ENCODE measurements around the gene KCNH6.

The KCNH6 gene, protein sequence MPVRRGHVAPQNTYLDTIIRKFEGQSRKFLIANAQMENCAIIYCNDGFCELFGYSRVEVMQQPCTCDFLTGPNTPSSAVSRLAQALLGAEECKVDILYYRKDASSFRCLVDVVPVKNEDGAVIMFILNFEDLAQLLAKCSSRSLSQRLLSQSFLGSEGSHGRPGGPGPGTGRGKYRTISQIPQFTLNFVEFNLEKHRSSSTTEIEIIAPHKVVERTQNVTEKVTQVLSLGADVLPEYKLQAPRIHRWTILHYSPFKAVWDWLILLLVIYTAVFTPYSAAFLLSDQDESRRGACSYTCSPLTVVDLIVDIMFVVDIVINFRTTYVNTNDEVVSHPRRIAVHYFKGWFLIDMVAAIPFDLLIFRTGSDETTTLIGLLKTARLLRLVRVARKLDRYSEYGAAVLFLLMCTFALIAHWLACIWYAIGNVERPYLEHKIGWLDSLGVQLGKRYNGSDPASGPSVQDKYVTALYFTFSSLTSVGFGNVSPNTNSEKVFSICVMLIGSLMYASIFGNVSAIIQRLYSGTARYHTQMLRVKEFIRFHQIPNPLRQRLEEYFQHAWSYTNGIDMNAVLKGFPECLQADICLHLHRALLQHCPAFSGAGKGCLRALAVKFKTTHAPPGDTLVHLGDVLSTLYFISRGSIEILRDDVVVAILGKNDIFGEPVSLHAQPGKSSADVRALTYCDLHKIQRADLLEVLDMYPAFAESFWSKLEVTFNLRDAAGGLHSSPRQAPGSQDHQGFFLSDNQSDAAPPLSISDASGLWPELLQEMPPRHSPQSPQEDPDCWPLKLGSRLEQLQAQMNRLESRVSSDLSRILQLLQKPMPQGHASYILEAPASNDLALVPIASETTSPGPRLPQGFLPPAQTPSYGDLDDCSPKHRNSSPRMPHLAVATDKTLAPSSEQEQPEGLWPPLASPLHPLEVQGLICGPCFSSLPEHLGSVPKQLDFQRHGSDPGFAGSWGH

DNA sequence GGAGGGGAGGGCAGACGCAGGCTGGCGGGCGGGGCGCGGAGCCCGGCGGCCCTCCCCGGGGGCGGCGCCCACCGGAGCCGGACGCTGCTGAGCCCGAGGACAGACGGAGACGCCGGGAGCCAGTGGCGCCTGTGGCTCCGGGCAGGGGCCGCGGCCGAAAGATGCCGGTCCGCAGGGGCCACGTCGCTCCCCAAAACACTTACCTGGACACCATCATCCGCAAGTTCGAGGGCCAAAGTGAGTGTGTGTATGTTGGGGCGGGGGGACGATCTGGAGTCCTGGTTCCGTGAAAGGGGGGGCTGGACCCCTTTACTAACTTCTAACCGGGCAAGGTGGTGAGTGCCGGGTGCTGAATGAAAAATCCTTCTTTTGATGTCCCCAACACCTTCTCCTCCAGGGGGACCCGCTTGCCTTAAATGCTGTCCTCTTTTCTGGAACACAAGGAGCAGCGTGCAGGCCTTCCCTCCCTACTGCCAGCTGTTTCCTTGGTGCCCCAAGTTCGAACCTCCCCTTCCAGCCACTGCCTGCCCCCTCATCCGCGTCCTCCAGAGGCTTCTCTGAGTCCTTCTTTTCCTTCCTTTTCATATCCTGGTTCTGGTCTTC is at the start of gene KCNH6:
KCNH6 (plus strand) TSS at position 106 of the 603 bp plus-strand sequence; CDS start at position 162, 56 bp downstream.
- no peak for DNase-seq

DNA sequence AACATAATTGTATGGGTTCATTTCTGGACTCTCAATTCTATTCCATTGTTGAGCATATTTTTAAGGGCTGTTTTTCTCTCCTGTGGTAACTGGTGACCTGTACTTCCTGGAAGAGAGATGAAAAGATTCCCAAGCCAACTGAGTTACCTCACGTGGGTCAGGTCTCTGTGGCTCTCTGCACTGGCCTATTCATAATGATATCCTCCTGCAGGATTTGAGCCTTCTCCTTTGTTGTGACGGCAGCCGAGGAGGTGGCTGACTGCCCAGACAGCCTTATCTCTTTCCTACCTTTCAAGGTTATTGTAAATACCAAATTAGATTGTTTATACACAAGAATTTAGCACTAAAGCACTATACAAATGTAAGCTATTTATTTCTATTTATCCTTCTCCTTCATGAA is 49.0 kb upstream of the KCNH6 start:
- no peak for DNase-seq

DNA sequence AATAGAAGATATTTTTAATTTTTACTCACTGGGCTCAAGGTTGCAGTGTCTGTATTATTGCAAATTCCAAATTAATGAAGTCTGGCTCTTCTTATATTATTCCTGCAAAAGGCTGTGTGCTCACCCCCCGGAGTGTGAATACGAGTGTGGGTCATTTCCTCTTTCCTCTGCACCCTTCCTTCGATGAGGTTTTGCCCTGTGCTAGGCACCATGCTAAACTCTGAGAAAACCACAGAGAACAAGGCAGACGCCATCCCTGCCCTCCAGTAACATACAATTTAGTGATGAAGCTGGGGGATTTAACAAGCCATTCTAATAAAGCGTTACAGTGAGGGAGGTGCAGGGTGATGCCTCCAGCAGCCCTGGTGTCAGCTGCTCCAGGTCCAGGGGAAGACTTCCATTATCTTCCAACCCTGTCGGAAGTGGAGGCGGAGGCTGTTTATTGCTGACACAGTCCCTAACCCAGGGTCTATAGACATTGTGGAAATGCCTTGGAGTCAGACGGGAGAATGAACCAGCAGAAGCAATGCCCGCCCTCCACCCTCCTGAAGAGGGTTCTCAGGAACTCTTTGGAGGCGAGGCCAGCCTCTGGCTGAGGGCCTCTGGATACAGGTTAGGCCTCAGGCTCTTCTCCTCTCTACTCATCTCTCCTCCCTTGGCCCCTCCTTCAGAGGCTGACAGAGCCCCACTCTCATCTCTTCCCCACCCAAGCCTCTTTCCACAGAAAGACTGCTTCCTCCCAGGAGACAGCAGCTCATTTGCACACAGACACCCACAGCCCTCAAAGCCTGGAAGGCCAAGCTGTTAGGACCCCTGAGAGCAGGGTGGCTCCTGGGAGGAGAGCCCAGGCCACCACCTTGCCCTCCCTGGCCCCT is 48.3 kb upstream of the KCNH6 start:
- no peak for DNase-seq

DNA sequence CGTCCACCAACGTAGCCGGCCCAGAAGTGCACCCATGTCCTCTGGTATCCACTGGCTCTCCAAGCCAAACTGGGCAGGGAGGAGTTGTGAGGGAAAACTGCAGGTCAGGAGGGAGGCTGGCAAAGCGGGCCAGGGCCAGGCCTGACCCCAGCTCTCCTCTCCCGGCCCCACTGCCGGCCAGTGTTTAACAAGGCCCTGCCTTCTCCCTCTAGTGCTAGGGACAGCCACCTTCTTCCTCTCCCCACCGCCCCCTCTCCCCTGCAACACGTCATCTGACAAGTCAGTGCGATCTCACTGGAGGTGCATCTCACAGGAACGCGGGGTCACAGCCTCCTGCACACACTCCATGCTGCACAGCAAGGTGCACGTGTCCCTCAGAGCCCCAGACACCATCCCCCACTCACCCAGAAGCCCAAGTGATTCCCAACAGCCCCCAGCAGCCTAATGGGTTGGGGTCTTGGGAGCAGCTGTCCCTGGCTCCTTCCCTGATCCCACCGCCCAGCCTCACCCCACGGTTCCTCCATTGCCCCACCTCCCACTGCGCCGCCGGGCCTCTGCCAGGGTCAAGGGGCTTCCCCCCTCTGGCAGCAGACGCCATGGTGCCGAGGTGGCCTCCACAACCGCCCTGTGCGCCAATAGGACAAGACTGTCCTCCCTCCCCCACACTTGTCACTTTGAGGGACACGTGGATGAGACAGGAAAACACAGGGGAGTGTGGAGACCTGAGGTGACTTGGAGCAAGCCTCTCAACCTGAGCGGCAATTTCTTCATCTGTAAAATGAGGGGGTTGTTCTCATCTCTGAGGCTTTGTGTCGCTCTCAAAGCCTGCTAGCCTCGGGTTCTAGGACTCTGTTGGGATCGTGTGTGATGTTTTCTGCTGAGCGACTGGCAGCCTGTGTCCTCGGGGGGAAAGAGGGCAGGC is 47.4 kb upstream of the KCNH6 start:
- no peak for DNase-seq

DNA sequence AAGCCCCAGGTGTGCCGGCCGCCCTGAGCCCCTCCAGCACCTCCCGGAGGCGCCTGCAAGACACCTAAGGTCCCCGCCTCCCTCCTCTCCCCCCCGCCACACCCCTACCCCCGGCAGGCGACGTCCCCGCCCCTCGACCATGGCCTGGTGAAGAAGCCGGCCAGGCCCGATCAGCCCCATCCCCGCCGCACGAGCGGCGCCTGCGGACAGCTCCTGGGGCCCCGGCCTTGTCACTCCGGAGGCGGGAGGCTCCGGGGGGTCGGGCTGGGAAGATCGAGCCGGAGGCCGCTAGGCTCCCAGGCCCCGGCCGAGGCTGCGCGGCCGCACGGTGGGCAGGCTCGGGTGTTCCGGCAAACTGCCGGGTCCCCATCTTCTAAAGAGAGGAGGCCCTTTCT is 46.7 kb upstream of the KCNH6 start:
- no peak for DNase-seq

DNA sequence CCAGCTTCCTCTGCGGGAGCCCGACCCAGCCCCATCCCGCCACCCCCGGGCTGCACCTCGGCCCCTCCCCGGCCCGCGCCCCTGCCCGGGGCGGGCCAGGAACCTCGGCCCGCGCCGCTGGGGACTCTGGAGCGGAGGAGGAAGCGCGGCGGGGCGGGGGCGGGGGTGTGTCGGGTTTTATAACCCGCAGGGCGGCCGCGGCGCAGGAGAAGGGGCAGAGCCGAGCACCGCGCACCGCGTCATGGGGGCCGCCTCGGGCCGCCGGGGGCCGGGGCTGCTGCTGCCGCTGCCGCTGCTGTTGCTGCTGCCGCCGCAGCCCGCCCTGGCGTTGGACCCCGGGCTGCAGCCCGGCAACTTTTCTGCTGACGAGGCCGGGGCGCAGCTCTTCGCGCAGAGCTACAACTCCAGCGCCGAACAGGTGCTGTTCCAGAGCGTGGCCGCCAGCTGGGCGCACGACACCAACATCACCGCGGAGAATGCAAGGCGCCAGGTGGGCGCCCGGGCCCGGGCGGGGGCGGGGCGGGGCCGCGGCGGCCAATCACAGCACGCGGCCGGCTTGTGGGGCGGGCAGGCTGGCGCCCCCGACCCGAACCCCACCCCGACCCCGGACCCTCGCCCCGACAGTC is 46.2 kb upstream of the KCNH6 start, which contains the start of gene ACE:
ACE (plus strand) TSS at position 208 of the 626 bp plus-strand sequence; CDS start at position 242, 34 bp downstream.
- no peak for DNase-seq

DNA sequence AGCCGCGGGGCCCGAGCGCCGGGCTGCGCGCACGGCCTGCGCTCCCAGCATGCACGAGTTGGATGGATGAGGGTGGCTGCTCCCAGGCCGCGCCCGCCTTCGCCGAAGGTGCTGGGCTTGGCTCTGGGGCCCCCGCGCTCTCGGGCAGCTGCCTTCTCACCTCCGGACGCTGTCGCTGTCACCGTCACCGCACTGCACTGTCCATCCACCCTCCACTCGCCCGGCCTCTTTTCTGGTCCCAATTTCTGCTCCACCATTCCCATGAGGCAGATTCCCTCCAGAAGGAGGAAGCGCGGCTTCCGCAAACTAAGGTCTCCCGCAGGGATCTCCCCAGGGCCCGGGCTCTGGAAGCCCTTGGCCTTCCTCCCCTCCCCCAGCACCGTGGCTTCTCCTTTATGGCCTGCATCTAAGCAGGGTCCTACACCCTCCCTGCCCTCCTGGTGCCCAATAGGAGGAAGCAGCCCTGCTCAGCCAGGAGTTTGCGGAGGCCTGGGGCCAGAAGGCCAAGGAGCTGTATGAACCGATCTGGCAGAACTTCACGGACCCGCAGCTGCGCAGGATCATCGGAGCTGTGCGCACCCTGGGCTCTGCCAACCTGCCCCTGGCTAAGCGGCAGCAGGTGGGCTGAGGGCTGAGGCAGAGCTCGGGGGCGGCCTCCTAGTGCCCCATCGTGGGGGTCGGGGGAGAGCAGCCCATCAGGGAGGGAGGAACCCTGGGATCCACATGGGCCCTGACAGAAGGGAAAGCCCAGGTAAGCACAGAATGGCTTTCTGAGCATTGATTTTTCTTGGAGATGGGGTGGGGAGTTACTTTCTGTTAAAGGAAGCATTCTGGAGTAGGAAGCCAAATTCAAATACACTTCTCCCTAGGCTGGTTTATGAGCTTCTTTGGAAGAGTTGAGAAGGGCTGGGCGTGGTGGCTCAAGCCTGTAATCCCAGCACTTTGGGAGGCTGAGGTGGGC is 45.4 kb upstream of the KCNH6 start:
- DNase-seq: no peak

DNA sequence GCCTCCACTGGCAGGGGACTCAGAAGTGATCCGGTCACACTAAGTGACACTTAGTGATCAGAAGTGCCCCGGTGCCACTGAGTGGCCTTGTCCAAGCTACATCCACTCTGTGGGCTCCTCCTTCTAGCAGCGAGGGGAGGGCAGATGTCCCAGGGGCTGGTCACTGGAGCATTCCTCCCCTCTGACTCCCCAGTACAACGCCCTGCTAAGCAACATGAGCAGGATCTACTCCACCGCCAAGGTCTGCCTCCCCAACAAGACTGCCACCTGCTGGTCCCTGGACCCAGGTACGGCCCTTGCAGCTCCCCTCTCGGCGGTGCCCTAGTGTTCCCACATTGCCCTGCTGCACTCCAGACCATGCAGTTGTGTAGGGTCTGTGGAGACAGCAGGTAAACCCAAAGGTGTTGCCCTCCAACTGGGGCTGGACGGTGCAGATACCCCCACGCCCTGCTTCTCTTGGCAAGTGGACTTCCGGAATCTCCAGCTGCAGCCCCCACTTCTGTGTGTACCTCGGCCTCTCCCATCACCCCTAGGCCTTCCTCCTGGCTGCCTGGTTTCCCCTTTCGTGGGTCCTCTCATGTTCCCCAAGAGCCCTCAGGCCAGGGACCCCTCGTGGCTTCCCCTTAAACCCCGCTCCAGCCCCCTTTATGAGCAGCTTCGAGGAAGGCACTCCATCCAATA is 44.2 kb upstream of the KCNH6 start:
- DNase-seq: peak; percentile 33

DNA sequence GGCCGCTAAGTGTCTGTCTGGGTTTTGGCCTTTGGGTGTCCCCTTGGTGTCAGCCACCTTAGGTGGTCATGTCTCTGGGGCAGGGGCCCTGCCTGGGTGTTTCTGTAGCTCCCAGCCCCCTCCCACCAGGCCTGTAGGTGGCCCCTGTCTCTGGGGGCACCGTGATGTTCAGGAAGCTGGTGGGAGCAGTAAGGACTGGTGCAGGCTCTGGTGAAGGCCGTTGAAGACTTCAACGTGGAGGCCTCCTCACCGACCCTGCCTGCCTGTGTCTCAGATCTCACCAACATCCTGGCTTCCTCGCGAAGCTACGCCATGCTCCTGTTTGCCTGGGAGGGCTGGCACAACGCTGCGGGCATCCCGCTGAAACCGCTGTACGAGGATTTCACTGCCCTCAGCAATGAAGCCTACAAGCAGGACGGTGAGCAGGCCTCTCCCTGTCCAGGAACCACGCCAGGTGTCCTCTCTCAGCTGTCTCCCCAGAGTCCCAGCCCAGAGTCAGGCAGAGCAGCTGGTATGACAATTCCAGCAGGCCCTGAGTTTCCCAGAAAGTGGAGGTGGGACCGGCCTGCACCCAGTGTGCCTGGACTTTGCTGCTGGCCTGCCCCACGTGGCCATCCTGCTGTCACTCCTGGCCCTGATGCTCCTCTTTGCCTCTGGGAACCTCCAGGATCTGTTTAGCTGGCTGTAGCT is 43.5 kb upstream of the KCNH6 start:
- DNase-seq: no peak

DNA sequence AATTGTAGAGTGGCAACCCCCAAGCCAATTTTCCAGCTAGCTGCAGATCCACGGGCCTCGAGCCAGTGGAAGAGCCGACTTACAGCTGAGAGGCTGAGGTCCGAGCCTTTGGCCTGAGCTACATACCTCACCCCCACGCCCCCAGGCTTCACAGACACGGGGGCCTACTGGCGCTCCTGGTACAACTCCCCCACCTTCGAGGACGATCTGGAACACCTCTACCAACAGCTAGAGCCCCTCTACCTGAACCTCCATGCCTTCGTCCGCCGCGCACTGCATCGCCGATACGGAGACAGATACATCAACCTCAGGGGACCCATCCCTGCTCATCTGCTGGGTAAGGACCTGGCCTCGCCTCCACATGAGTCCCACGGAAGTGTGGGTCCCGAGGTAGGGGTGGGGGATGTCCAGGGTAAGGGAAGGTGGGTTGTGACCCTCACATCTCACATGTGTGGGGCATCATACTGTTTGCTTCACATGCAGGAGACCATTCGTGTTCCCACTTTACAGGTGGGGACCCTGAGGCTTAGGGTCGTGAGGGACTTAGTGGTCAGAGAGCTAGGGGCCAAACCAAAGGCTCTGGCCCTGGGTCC is 42.9 kb upstream of the KCNH6 start:
- DNase-seq: no peak

DNA sequence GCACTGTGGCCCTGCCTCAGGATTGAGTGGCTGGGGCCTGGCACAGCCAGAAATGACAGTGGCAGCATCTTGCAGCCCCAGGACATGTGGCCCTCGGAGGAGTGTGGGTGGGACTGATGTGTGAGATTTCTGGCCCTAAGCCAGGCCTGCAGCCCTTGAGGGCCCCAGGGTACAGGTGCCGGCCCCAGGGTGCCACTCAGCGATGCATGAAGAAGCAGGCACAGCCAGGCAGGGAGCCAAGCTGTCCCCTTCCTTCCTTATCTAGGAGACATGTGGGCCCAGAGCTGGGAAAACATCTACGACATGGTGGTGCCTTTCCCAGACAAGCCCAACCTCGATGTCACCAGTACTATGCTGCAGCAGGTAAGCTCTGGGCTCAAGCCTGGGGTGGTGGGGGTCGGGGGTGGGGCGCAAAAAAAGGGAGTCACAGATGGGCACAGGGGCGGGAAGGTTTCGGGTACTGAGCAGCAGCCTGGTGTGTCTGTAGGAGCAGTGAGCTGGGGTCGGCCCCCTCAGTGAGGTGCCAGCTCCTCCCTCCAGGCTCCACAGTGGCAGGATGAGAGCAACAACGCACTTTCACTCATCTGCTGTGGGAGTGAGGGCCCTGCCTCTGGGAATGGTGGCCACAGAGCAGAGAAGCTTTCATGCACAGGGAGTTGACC is 42.2 kb upstream of the KCNH6 start:
- no peak for DNase-seq

DNA sequence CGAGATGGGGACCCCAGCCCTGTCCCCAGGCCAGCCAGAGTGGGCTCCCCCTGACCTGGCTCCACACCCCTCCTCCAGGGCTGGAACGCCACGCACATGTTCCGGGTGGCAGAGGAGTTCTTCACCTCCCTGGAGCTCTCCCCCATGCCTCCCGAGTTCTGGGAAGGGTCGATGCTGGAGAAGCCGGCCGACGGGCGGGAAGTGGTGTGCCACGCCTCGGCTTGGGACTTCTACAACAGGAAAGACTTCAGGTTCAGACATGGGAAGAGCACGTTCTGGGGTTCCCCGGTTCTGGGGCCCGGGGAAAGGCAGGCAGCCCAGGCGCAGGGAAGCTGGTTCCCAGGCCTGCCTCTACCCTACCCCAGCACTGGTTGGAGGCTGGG is 41.7 kb upstream of the KCNH6 start:
- no peak for DNase-seq

DNA sequence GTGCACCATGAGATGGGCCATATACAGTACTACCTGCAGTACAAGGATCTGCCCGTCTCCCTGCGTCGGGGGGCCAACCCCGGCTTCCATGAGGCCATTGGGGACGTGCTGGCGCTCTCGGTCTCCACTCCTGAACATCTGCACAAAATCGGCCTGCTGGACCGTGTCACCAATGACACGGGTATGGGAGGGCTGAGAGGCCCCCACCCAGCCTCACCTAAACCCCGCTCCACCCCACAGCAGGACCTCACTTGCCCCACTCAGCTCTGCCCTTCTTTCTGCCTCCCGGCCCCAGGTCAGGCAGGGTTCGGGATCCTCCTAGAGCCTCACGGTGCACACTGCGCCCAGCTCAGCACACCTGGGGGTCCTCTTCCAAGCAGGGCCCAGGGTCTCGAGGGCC is 40.6 kb upstream of the KCNH6 start:
- no peak for DNase-seq

DNA sequence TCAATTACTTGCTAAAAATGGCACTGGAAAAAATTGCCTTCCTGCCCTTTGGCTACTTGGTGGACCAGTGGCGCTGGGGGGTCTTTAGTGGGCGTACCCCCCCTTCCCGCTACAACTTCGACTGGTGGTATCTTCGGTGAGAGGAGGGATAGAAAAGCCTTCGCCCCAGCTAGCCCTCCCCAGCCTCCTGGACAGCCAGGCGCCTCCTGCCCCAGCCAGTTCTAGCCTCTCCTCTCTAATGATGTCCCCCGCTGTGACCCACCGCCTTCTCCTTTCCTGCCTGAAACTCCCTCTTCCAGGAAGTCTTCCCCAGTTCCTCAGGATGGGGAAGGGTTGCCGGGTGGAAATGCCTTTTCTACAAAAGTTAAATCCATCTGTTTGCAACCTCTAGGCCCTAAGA is 40.1 kb upstream of the KCNH6 start:
- DNase-seq: no peak

DNA sequence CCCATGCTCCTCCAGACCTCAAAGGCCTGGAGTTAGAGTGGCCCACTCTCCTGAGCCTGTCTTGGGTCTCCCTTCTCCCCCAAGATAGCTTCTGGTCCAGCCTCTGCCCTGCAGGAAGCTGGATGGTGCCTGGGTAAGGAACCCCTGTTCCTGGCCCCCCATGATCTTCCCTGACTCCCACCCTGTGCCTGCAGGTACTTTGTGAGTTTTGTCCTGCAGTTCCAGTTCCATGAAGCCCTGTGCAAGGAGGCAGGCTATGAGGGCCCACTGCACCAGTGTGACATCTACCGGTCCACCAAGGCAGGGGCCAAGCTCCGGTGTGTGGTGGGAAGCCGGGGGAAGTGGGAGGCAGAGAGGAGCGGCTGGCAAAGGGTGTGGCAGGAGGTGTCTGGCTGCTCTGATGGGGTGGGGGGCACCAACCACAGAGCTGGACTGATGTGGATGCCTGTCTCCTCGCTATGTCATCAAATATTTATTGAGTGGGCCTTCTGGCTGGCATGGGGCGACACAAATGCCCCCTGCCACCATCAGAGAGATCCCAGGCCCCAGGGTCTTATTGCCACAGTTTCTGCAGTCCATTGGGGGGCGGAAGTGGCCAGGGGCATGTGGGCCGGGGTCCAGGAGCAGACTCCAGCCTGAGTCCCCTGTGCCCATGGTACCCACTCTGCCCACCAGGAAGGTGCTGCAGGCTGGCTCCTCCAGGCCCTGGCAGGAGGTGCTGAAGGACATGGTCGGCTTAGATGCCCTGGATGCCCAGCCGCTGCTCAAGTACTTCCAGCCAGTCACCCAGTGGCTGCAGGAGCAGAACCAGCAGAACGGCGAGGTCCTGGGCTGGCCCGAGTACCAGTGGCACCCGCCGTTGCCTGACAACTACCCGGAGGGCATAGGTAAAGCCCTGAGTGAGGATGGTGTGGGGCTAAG is 39.2 kb upstream of the KCNH6 start:
- no peak for DNase-seq
